Peyer's patch (tissue), 4 donors: ENCODE measurements around the gene NT5DC4.

Source experiments
- CTCF ChIP-seq, 6 experiments: fragments of 450-650 bp in 4 of 6; fragments of 200-600 bp in 2 of 6; sonication (generic) in 1 of 6; IDR thresholded peaks; one replicate each; pipeline ENCODE4 v1.5.1; 2017 to 2019; ENCODE audit warnings: antibody characterized with exemption in 6 of 6, mild to moderate bottlenecking in 3 of 6, moderate library complexity in 1 of 6
- POLR2A ChIP-seq, 2 donors: fragments of 450-650 bp; IDR thresholded peaks; one replicate each; pipeline ENCODE4 v1.5.1; 2017; ENCODE audit warnings: antibody characterized with exemption in 2 of 2, mild to moderate bottlenecking in 2 of 2, moderate library complexity in 2 of 2

GRCh38 chr2:112685271-112685884 lies 35.4 kb upstream of the NT5DC4 start:
- TF ChIP-seq CTCF (IDR thresholded peaks at IDR 0.05) (peak in 2 of 6 experiments; percentile 25 to 31), POLR2A (IDR thresholded peaks at IDR 0.05) (no peak)
